Endothelial cell of umbilical vein (primary cell): Measurements from ENCODE around the gene LSM14B. TPM values are rescaled to one million over a fixed set of nuclear protein-coding genes. Genes with fewer than 3 reads are reported as not detected.

Experiments
- polyA plus RNA-seq, 4 experiments: library from polyadenylated mRNA; depleted of rRNA in 3 of 4; stranded (reverse) in 3 of 4; unstranded in 1 of 4; fragments of >200 nt; gene quantifications; 2 replicates each; pipeline versions ENCODE4 v1.2.1 to v1.2.3, GENCODE V29; 2011 to 2012; ENCODE audit warnings: missing spikeins in 1 of 4
- total RNA-seq: library from RNA; stranded (reverse); gene quantifications from 2 replicates; pipeline ENCODE4 v1.2.3, GENCODE V29; 2021

The LSM14B gene
- total and polyA plus RNA-seq, 2 donors (not counting 3 experiments of a cell fraction or from before 2014, with no cell fraction given): 32.5 to 34.0 TPM

Other genes with a start within 250 kb of the LSM14B start
- gene TAF4, start 56.6 kb upstream of the LSM14B start, total RNA-seq: 15.2 and 19.5 TPM in 2 replicates
- 5.8 and 6.1 TPM in 2 replicates for gene TAF4, start 56.6 kb upstream of the LSM14B start, polyA plus RNA-seq
- gene PSMA7, start 20.9 kb downstream of the LSM14B start, total RNA-seq: 389 and 393 TPM in 2 replicates
- 783 and 826 TPM in 2 replicates for gene PSMA7, start 20.9 kb downstream of the LSM14B start, polyA plus RNA-seq
- 21.7 and 22.1 TPM in 2 replicates for gene SS18L1, start 21.3 kb downstream of the LSM14B start, total RNA-seq
- 15.4 and 21.0 TPM in 2 replicates for gene SS18L1, start 21.3 kb downstream of the LSM14B start, polyA plus RNA-seq
- gene MTG2, start 60.6 kb downstream of the LSM14B start, total RNA-seq: 22.1 and 31.6 TPM in 2 replicates
- 19.9 and 22.2 TPM in 2 replicates for gene MTG2, start 60.6 kb downstream of the LSM14B start, polyA plus RNA-seq
- not detected in 2 replicates for gene HRH3, start 97.8 kb downstream of the LSM14B start, total RNA-seq
- gene HRH3, start 97.8 kb downstream of the LSM14B start, polyA plus RNA-seq: not detected in 2 replicates
- gene OSBPL2, start 116.0 kb downstream of the LSM14B start, total RNA-seq: 32.7 and 33.0 TPM in 2 replicates
- 10.5 and 13.1 TPM in 2 replicates for gene OSBPL2, start 116.0 kb downstream of the LSM14B start, polyA plus RNA-seq
- 144 and 154 TPM in 2 replicates for gene ADRM1, start 180.5 kb downstream of the LSM14B start, total RNA-seq
- gene ADRM1, start 180.5 kb downstream of the LSM14B start, polyA plus RNA-seq: 179 and 249 TPM in 2 replicates
- gene LAMA5, start 244.8 kb downstream of the LSM14B start, total RNA-seq: 138 and 145 TPM in 2 replicates
- gene LAMA5, start 244.8 kb downstream of the LSM14B start, polyA plus RNA-seq: 24.0 and 27.2 TPM in 2 replicates